H9 (cell line): ENCODE measurements around the gene ST8SIA5. TPM values are rescaled to one million over a fixed set of nuclear protein-coding genes. Genes with fewer than 3 reads are reported as not detected.

Experiments used
- DNase-seq: peaks from one replicate; pipeline ENCODE4 v3.0.0-alpha.2; 2017
- H2AFZ ChIP-seq: one replicate; pipeline ENCODE4 v1.6.1; 2013; ENCODE audit warnings: mild to moderate bottlenecking, low read length, control low read depth, moderate library complexity
- H2AK5ac ChIP-seq: 2 replicates; pipeline ENCODE4 v1.6.1; 2013; ENCODE audit warnings: low read length, control low read depth, mixed read lengths; ENCODE audit not compliant: insufficient read length
- H2BK120ac ChIP-seq: one replicate; pipeline ENCODE4 v1.6.1; 2013; ENCODE audit warnings: low read depth, mild to moderate bottlenecking, low read length, control low read depth, inconsistent platforms; ENCODE audit not compliant: poor library complexity, severe bottlenecking
- H2BK12ac ChIP-seq: 2 replicates; pipeline ENCODE4 v1.6.1; 2013; ENCODE audit warnings: low read length, control low read depth, mixed read lengths, low read depth; ENCODE audit not compliant: insufficient read length
- H2BK15ac ChIP-seq: 2 replicates; pipeline ENCODE4 v1.6.1; 2013; ENCODE audit warnings: low read depth, low read length, control low read depth
- H2BK20ac ChIP-seq: one replicate; pipeline ENCODE4 v1.6.1; 2013; ENCODE audit warnings: low read depth, mild to moderate bottlenecking, low read length, control low read depth, inconsistent platforms; ENCODE audit not compliant: poor library complexity, severe bottlenecking
- H2BK5ac ChIP-seq: 2 replicates; pipeline ENCODE4 v1.6.1; 2013; ENCODE audit warnings: low read length, control low read depth, mixed read lengths; ENCODE audit not compliant: insufficient read length
- H3K14ac ChIP-seq: 2 replicates; pipeline ENCODE4 v1.6.1; 2013; ENCODE audit warnings: low read length, control low read depth; ENCODE audit not compliant: insufficient read depth
- H3K18ac ChIP-seq: 2 replicates; pipeline ENCODE4 v1.6.1; 2013; ENCODE audit warnings: low read depth, mild to moderate bottlenecking, mixed read lengths, low read length, control low read depth; ENCODE audit not compliant: insufficient read length
- H3K23ac ChIP-seq: 2 replicates; pipeline ENCODE4 v1.6.1; 2013; ENCODE audit warnings: low read length, control low read depth, mixed read lengths, low read depth; ENCODE audit not compliant: insufficient read length
- H3K23me2 ChIP-seq: 2 replicates; pipeline ENCODE4 v1.6.1; 2013; ENCODE audit warnings: low read depth, mild to moderate bottlenecking, mixed read lengths, low read length, control low read depth; ENCODE audit not compliant: insufficient read length, poor library complexity, severe bottlenecking
- H3K27ac ChIP-seq: 2 replicates; pipeline ENCODE4 v1.5.1; 2013; ENCODE audit warnings: low read length, control low read depth, mixed read lengths, low read depth; ENCODE audit not compliant: insufficient read length
- H3K27me3 ChIP-seq: 2 replicates; pipeline ENCODE4 v1.6.1; 2013; ENCODE audit warnings: low read length, control low read depth, inconsistent platforms; ENCODE audit not compliant: insufficient read depth
- H3K4ac ChIP-seq: 2 replicates; pipeline ENCODE4 v1.6.1; 2013; ENCODE audit warnings: low read depth, mild to moderate bottlenecking, control low read depth, inconsistent platforms, low read length, moderate library complexity
- H3K4me1 ChIP-seq: 2 replicates; pipeline ENCODE4 v1.6.1; 2013; ENCODE audit warnings: low read length, control low read depth, inconsistent platforms; ENCODE audit not compliant: insufficient read depth
- H3K4me2 ChIP-seq: 2 replicates; pipeline ENCODE4 v1.6.1; 2013; ENCODE audit warnings: low read length, control low read depth, mixed read lengths; ENCODE audit not compliant: insufficient read length, insufficient read depth
- H3K56ac ChIP-seq: 2 replicates; pipeline ENCODE4 v1.6.1; 2013; ENCODE audit warnings: low read depth, mild to moderate bottlenecking, mixed read lengths, low read length, control low read depth; ENCODE audit not compliant: insufficient read length
- H3K79me1 ChIP-seq: 2 replicates; pipeline ENCODE4 v1.6.1; 2013; ENCODE audit warnings: low read depth, mild to moderate bottlenecking, moderate library complexity, low read length, control low read depth, inconsistent platforms; ENCODE audit not compliant: insufficient read depth, poor library complexity, severe bottlenecking
- H3K79me2 ChIP-seq: 2 replicates; pipeline ENCODE4 v1.6.1; 2013; ENCODE audit warnings: low read length, control low read depth, inconsistent platforms; ENCODE audit not compliant: insufficient read depth
- H3K9ac ChIP-seq: 2 replicates; pipeline ENCODE4 v1.6.1; 2013; ENCODE audit warnings: low read length, control low read depth, mixed read lengths; ENCODE audit not compliant: insufficient read length; ENCODE audit errors: extremely low read depth
- H3K9me3 ChIP-seq: one replicate; pipeline ENCODE4 v1.6.1; 2013; ENCODE audit warnings: low read depth, low read length, inconsistent platforms; ENCODE audit not compliant: control insufficient read depth
- H3T11ph ChIP-seq: one replicate; pipeline ENCODE4 v1.6.1; 2013; ENCODE audit warnings: mild to moderate bottlenecking, low read length, control low read depth, inconsistent platforms
- H4K20me1 ChIP-seq: one replicate; pipeline ENCODE4 v1.6.1; 2013; ENCODE audit not compliant: control insufficient read depth, insufficient read length, insufficient read depth
- H4K5ac ChIP-seq: 2 replicates; pipeline ENCODE4 v1.6.1; 2013; ENCODE audit warnings: low read depth, mild to moderate bottlenecking, mixed read lengths, low read length, control low read depth; ENCODE audit not compliant: insufficient read length
- H4K8ac ChIP-seq: replicated peaks from 2 replicates; pipeline ENCODE4 v1.6.1; 2013; ENCODE audit warnings: low read length, control low read depth, mixed read lengths, low read depth; ENCODE audit not compliant: insufficient read length
- H4K91ac ChIP-seq: 2 replicates; pipeline ENCODE4 v1.6.1; 2013; ENCODE audit warnings: low read depth, mild to moderate bottlenecking, moderate library complexity, mixed read lengths, low read length, control low read depth; ENCODE audit not compliant: insufficient read length
- H3K27ac Mint-ChIP-seq, 3 experiments: 2 replicates in 2 of 3; 3 replicates in 1 of 3; pipeline ENCODE4 v1.8.0; 2020 to 2021; ENCODE audit warnings: mixed read lengths in 3 of 3, mild to moderate bottlenecking in 1 of 3, moderate library complexity in 1 of 3
- H3K27me3 Mint-ChIP-seq: 2 replicates; pipeline ENCODE4 v1.8.0; 2021; ENCODE audit warnings: low read depth, mild to moderate bottlenecking, moderate library complexity, mixed read lengths
- H3K36me3 Mint-ChIP-seq, 3 experiments: 2 replicates in 2 of 3; 3 replicates in 1 of 3; pipeline ENCODE4 v1.8.0; 2020 to 2021; ENCODE audit warnings: low read depth in 3 of 3, mixed read lengths in 3 of 3; ENCODE audit not compliant: insufficient read depth in 1 of 3
- H3K4me1 Mint-ChIP-seq, 2 experiments: 2 replicates each; pipeline ENCODE4 v1.8.0; 2020; ENCODE audit warnings: mixed read lengths in 2 of 2
- H3K4me3 Mint-ChIP-seq, 2 experiments: 2 replicates in 1 of 2; 3 replicates in 1 of 2; pipeline ENCODE4 v1.8.0; 2020 to 2021; ENCODE audit warnings: mild to moderate bottlenecking in 2 of 2, mixed read lengths in 2 of 2, moderate library complexity in 1 of 2
- H3K9me3 Mint-ChIP-seq, 2 experiments: 2 replicates in 1 of 2; 3 replicates in 1 of 2; pipeline ENCODE4 v1.8.0; 2020; ENCODE audit warnings: mild to moderate bottlenecking in 2 of 2, mixed read lengths in 2 of 2, moderate library complexity in 1 of 2
- WGBS: extraction: QIAGEN DNeasy Blood & Tissue Kit; methylation state at CpG from one replicate; pipeline ENCODE4 v1.1.7; 2013; ENCODE audit warnings: missing lambda C conversion rate, low lambda C conversion rate, mixed read lengths; ENCODE audit not compliant: insufficient read length; ENCODE audit errors: extremely low coverage; 5-methylcytosine and 5-hydroxymethylcytosine counted together
- total RNA-seq: library from RNA; stranded (reverse); gene quantifications from 2 replicates; pipeline ENCODE4 v1.2.1, GENCODE V29; 2021
- TF ChIP-seq, protein P1 (sequence below): fragments of 200-600 bp; sonication (generic); conservative IDR thresholded peaks from 3 replicates; pipeline ENCODE4 v1.8.0; 2021; ENCODE audit warnings: antibody characterized with exemption, mild to moderate bottlenecking

Gene ST8SIA5
- total RNA-seq, 1 experiment from 2014 or later, result 0.63 TPM

DNA sequence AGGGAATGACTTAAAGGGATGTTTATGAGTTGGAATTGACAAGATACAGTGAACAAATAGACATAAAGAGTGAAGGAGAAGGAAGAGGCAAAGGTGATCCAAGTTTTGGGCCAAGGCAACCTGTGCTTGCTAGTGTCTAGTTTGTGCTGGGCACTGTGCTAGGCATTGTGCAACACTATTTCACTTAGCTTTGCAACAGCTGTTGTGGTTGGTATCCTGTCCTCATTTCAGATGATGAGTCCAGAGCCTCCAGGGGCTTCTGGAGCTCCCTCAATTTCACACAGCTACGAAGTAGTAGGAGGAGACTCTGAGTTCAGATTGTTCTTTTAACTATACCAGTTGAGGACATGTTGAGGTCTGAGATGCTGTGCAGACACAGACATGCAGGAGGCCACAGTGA is 81.7 kb downstream of the ST8SIA5 start:
- peaks cover 20 to 21% of the 10 kb centered on the region in 2 experiments; a peak in 3 of 4 replicates for H3K4me1 Mint-ChIP-seq
- no peak overlapping the region for H3K4me2 ChIP-seq
- H3K18ac ChIP-seq, result no peak overlapping the region
- H3K27me3 ChIP-seq, result no peaks in the 10 kb centered on the region; the same call in 1 of the 2 replicates
- H3K27me3 Mint-ChIP-seq, result peaks cover 4% of the 10 kb centered on the region
- no peak overlapping the region for H3K27ac Mint-ChIP-seq
- H2BK5ac ChIP-seq, result no peak overlapping the region
- no peak overlapping the region for H3K4me3 Mint-ChIP-seq
- no peaks in the 10 kb centered on the region; a peak in 1 of 5 replicates for H3K9me3 Mint-ChIP-seq
- no peaks in the 10 kb centered on the region for H4K20me1 ChIP-seq
- no peaks in the 10 kb centered on the region for H3K79me1 ChIP-seq
- no peak overlapping the region for H3K27ac ChIP-seq
- H3K9ac ChIP-seq, result no peak overlapping the region
- H4K91ac ChIP-seq, result no peak overlapping the region
- H3K4ac ChIP-seq, result no peak overlapping the region
- no peak overlapping the region for H2BK120ac ChIP-seq
- no peak for DNase-seq
- H3K14ac ChIP-seq, result no peak overlapping the region
- no CpG with 5 or more reads among the region's 1 CpG for WGBS
- no peak overlapping the region for H3K23ac ChIP-seq
- no peak overlapping the region for H3K56ac ChIP-seq
- H3K23me2 ChIP-seq, result no peaks in the 10 kb centered on the region
- no peak overlapping the region for H4K8ac ChIP-seq
- H2AFZ ChIP-seq, result no peak overlapping the region
- TF ChIP-seq, protein P1, sequence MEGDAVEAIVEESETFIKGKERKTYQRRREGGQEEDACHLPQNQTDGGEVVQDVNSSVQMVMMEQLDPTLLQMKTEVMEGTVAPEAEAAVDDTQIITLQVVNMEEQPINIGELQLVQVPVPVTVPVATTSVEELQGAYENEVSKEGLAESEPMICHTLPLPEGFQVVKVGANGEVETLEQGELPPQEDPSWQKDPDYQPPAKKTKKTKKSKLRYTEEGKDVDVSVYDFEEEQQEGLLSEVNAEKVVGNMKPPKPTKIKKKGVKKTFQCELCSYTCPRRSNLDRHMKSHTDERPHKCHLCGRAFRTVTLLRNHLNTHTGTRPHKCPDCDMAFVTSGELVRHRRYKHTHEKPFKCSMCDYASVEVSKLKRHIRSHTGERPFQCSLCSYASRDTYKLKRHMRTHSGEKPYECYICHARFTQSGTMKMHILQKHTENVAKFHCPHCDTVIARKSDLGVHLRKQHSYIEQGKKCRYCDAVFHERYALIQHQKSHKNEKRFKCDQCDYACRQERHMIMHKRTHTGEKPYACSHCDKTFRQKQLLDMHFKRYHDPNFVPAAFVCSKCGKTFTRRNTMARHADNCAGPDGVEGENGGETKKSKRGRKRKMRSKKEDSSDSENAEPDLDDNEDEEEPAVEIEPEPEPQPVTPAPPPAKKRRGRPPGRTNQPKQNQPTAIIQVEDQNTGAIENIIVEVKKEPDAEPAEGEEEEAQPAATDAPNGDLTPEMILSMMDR, result no peak
- no peak overlapping the region for H2BK20ac ChIP-seq
- H3K79me2 ChIP-seq, result no peaks in the 10 kb centered on the region
- H3T11ph ChIP-seq, result no peak overlapping the region
- H2BK12ac ChIP-seq, result no peak overlapping the region
- no peaks in the 10 kb centered on the region for H3K36me3 Mint-ChIP-seq
- H3K4me1 ChIP-seq, result no peaks in the 10 kb centered on the region; the same call in 1 of the 2 replicates
- no peak overlapping the region for H4K5ac ChIP-seq
- H2BK15ac ChIP-seq, result no peak overlapping the region
- no peak overlapping the region for H2AK5ac ChIP-seq
- no peaks in the 10 kb centered on the region for H3K9me3 ChIP-seq
